Cardiac ventricle fibroblast (primary cell): ENCODE measurements around the gene RBPJ. TPM values are rescaled to one million over a fixed set of nuclear protein-coding genes. Genes with fewer than 3 reads are reported as not detected.

Experiments
- total RNA-seq: library from RNA; depleted of rRNA; stranded (reverse); fragments of >200 nt; gene quantifications from 2 replicates; pipeline ENCODE4 v1.2.3, GENCODE V29; 2015

Gene RBPJ
- total RNA-seq: 37.7 and 40.6 TPM in 2 replicates

GRCh38 chr4:26320538-26321372 lies at the start of gene RBPJ:
TSS of gene RBPJ (plus strand) at chr4:26321014. CDS start at chr4:26321029, 15 bp downstream.

Other genes with a start within 250 kb of the RBPJ start
- gene CCKAR, start 169.5 kb downstream of the RBPJ start, total RNA-seq: not detected in 2 replicates